GM18511 (cell line): ENCODE data around the gene RNF41.
"Not testable (repeated sequence)": the region's sequence is repeated elsewhere in the genome, so short reads cannot be mapped to it uniquely, and the experiment has no call there.

Experiments used
- ATAC-seq: cut with Tn5 transposase; IDR thresholded peaks from one replicate; pipeline ENCODE4 v1.9.1; 2021; ENCODE audit warnings: mild to moderate bottlenecking, moderate library complexity; ENCODE audit not compliant: unreplicated experiment

RNF41 gene

DNA sequence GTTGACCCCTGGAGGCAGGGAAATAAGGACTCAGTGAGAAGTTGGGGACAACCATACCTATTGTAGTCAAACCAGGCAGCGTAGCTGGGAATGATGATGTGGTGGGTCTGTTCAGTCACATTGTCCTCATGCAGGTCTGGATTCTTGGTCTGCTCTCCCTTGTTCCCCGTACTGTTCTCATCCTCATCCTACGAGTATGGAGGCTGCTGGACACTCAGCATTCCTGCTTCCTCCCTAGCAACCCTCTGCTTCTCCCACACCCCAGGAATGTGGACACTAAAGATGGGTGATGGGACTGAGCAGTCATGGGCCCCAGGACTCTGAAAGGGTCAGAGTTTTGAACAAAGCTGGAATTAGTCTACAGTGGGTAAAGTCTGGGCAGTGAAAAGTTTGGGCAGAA is 43.4 kb downstream of the RNF41 start:
- no peak for ATAC-seq

DNA sequence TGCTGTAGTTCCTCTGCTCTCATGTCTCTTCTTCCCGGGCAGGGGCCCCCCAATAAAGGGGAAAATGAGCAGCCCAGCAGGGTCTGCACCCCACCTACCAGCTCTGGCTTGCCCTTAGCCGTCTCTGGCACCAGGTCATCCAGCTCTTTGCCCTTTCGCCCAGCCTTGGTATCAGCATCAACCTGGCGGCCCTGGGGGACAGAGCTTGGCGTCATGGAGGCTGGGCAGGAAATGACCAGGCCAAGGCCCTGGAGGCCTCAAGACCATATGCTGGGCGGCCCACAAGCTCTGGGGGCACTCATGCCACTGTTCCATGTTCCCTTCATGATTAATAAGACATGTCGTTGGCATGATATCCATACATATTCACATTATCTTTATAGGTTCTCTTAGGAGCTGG is 48.9 kb downstream of the RNF41 start:
- no peak for ATAC-seq

DNA sequence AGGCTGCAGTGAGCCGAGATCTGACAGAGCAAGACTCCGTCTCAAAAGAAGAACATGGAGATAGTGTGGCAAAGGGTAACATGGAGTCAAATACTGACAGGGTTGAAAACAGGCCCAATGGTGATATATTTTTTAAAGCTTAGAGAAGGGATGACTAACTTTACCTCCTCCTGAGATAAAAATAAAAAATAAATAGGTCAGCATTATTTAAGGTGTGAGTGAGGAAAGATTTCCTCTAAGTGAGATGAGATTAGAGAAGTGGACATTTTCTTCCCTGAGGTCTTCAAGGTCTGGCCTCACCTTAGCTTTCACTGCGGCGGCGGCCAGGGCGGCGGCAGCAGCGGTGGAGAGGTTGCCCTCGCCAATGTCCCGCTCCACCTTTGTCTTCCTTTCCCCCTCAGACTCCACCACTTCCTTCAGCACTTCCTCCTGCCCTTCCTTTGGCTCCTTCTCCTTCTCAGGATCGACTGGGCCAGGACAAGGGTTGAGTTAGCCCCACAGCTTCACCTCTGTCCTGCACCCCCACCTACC is 52.4 kb downstream of the RNF41 start:
- no peak for ATAC-seq

DNA sequence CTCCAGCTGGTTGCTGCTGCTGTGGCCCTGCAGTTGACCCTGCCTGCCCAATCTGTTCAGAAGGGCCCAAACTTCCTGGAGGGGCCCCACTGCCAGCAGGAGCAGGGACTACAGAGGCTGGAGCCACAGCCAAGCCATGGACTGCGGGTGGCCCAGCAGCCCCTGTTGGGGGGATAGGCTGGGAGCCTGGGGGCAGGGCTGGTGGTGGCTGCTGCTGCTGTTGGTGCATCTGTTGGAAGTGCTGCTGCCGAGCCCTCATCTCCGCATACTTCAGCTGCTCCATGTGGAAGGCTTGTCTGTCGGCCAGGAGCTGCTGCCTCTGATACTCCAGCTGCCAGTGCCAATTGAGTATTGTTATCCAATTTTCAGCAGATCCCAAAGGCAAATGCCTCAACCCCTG is 56.4 kb downstream of the RNF41 start:
- ATAC-seq = no peak

DNA sequence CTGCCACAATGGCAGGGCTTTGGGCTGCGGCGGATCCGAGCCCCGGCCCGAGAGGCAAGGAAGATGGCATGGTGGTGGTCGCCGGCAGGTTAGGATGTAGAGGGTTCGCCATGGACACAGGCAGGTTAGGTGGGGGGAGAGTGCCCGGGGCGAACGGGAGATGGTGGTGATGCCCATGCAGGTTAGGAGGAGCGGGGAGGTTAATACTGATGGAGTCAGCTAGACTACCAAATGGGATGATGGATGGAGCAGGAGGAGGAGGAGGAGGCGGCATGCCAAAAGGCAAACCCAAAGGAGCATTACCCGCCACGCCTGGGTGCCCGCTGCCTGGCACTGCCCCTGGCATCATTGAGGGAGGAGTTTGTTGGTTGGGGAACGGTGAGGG is 57.4 kb downstream of the RNF41 start:
- ATAC-seq = no peak

DNA sequence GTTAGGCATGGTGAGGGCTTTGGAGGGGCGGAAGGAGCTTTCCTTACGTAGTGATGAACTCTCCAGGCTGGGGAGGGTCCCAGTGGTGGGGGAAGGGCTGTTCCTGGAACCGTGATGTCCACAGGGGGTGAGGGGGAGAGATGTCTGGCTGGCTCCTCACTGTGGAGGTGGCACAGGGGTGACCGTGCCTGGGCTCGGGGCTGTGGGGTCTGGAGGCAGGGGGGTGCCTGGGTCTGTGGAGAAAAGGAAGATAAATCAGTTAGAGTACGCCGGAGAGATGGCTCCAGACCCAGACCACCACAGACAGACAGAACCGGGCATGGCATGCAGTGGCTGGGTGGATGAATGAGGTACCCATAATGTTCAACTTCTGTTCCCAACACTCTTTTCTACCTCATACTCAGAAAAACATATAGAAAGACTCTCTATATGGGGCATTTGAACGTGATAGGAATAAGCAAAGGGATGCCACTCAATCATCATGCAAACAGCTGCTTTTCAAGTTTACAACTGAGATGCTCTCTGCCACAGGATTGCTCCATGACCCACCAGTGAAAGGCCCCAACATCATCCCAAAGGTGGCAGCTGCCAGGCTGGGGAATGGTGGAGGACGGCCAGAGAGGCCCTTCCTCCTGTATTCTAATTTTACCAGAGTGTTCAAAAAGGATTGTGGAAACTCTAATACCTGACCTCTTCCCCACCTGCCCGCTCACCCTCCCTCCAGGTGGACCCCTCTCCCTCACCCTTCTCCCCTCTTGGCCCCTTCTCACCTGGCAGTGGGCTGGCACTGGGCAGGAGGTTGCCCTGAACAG is 58.0 kb downstream of the RNF41 start:
- ATAC-seq = no peak

DNA sequence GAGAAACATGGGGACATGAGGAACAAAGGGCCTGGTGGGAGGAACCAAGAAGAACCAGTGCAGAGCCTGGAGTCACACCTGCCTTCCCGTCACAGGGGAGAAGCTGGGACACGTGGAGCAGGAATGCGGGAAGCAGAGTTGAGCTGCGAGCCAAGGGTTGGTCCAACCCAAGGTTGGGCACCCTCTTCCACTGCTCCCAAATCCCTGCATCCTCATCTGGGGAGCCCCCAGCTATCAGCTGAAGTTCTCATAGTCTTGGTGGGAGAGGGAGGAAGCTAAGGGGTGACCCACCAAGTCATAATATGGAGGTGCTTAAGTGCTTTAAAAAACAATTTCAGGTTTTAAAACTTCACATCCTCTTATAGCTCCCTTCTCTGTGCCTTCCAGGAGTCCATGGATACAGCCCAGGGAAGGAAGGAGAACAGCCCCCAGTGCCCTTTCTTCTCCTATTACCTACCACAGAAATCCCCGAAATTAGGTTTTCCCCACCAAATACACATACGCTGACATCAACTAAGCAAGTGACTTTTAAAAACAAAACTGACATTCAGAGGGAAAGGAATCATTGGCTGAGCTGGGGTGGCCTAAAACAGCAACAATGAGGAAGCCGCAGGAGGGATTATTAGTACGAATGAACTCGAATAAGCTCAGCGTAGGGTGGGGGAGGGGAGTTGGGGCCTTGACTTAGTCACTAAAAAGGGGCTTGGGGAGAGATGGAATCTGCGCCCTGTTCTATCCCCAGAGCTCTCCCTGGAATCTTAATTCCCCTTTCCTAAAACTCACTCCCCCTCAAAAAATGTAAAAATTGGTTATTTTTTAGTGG is 59.0 kb downstream of the RNF41 start:
- no peak for ATAC-seq

DNA sequence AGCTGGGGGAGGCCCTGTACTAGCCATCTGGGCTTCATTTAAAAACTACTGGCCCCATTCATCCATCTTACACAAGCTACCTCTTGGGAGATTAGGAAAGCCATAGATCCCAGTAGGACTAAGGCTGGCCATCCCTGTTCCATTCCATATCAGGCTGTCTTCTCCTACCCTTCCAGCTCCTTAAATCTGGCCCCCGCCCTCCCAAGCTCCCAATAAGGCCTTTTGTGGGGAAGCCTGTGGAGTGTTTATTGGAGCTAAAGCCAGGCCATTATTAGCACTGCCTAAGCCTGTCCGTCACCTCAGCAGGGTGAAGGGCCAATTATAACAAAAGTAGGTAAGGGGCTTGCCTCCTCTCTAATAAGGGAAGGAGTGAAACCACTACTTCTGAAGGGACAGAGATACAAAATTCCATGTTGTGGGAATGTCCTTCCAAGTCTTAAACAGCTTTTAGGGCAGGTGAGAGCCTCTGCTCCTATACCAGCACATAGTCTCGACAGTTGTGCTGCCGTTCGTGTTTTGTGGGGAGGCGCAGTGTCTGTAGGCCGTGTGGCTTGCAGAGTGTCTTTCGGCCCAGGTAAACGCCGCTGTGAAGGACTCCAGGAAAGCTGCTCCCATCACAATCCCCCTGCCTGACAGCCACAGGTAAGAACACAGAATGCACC is 59.9 kb downstream of the RNF41 start:
- no peak for ATAC-seq

DNA sequence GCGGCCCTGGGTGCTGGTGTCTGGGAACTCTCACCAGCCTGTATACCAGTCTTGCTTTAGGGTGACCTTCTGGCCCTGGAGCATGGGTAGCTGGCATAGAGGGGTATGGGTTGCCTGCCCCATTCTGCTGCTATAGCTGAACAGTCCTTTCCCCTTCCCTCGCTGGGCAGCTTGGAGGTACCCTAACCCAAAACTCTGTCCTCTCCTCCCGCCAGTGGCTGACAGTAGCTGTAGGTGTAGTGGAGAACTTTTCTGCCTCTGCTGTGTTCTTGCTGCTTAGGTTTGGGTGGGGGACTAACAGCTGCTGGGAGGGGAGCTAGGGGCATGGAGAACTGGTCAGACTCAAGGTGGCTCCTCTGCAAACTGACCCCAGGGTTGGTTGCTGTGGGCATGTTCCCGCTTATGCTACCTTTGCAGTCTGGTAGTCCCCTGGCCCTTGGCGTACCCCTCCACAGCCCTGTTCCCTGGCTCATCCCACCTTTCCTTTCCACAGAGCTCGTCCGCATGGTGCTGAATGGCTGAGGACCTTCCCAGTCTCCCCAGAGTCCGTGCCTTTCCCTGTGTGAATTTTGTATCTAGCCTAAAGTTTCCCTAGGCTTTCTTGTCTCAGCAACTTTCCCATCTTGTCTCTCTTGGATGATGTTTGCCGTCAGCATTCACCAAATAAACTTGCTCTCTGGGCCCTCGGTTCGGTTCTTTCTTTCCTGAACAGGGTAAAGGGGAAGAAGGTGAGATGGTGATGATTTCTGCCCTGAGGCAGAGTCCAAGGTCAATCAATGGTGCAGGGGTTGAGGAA is 60.6 kb downstream of the RNF41 start:
- ATAC-seq = no peak

DNA sequence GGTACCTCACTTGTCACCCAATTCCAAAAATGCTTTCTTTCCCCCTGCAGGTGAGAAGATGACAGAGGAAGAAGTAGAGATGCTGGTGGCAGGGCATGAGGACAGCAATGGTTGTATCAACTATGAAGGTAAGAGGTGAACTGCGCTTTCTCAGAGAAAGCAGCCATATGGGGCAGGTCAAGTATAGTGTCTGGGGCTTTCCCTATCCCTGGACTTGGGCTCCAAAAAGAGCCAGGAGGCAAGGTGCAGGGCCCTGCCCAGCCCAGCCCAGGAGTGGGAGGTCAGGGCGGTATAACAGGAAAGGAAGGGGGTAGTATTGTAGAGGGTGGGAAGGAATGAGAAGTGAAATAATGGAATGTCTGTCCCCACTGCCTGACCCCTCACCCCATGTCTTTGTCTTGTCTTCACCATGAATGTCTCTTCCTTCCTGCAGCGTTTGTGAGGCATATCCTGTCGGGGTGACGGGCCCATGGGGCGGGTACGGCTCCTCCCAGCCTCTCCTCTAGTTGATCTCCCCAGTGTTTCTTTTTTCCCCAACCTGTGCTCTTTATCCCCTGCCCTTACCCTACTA is 61.4 kb downstream of the RNF41 start:
- no peak for ATAC-seq

DNA sequence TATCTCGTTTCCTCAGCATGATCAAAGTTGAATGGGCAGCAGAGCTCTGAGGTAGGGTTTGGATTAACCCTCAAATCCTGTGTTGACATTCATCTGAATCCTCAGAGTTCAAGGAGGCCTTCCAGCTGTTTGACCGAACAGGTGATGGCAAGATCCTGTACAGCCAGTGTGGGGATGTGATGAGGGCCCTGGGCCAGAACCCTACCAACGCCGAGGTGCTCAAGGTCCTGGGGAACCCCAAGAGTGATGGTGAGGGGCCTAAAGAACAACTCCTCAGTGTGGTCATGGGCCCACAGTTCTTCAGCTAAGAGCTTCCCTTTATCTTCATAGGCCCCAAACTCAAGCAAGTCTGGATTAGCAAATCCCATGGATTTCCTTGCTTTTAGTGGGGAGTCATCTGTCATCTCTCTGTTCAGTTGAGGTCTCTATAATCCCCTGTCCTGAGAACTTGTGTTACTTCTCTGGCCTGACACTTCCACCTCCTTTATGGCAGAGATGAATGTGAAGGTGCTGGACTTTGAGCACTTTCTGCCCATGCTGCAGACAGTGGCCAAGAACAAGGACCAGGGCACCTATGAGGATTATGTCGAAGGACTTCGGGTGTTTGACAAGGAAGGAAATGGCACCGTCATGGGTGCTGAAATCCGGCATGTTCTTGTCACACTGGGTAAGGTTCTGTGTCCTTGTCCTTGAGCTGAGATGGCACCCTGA is 62.1 kb downstream of the RNF41 start:
- ATAC-seq = no peak

DNA sequence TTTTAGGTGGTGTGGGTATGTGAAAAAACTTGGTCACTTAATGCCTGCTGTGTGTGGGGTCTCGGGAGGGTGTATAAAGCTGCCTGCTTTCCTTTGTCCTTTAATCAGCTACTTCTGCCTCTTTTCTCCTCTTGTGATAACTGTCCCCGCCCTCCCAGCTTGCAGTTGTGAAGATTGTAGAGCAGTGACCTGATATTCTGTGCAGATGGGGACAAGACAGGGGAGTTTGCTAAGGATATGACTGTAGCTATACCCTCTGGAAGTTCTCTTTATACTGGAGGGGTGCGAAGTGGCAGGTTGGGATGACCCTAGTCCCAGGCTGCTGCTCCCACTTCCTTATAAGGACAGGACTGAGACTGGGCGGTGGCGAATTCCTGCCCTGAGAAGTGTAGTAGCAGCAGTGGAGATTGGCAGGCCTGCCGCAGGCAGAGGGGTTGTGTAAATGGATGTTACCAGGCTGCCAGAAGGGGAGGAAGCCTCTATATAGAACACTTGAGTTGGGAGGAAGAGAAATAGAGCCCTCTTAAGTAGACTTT is 62.7 kb downstream of the RNF41 start:
- ATAC-seq = no peak

DNA sequence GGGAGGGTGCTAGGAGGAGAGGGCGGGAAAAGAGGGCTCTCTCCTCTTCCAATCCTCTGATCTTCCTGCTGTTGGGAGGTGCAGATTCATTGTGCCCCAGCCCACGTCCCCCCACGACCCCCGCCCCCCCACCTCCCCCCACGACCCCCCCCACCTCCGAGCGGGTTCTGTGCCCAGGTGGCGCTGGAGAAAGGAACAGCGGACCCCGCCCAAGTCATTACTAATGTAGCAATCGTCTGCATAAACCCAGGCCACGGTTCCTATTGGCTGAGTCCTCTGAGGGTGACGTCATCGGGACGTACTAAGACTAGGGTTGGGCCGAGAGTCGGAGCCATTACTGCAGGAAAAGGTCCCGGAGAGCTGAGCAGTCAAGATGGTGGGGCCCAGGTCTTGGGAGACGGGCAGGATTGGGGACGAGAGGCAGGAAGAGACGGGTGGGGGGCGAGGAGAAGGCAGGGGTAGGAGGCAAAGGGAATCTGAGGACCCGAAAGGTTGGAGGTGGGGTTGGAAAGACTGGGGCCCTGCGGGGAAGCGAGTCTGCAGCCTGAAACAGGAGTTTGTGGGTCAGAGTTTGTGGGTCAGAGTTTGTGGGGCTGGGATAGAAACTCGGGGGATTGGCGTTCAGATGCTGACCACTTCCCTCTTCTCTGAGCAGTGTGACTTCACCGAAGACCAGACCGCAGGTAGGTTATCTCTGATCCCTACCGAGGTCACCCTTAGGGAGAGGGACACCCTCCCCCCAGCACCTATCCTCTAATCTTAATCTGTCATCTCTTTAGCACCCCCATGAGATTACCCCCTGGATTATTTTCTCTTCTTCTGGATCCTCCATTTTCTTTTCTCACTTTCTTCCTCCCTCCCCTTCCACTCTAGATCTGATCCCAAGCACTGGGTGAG is 63.4 kb downstream of the RNF41 start, which contains the start of gene MYL6:
Gene MYL6, plus strand, starts transcription at position 331 of the 897 bp plus-strand sequence. Its CDS starts 43 bp downstream, at position 374.
- peak; percentile 85 for ATAC-seq

DNA sequence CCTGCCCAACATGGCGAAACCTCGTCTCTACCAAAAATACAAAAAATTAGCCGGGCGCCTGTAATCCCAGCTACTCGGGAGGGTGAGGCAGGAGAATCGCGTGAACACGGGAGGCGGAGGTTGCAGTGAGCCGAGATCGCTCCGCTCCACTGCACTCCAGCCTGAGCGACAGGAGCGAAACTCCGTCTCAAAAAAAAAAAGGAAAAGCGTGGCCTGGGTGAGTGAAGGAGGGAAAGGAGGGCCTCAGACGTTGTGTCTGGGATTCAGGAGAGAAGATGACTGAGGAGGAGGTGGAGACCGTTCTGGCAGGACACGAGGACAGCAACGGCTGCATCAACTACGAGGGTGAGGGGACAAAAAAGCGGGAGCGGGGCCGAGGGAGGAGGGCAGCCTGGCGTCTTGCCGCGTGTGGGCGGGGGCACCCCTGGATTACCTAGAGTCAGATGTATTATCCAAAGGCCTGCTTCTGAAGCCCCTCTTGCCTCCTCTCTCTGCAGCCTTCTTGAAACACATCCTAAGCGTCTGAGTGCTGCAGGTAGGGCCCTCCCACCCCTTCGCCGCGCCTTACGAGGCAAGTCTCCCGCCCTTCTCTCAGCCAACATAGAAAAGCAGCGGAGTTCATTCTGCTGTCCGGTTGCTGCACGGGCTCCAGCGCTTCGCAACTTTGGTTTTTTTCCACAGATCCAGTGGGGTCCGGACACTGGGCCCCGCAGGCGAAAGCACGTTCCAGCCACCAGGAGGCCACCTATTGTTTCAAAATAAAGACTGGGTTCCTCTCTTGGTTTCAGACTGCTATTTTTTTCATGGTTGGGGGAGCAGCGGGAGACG is 64.3 kb downstream of the RNF41 start:
- ATAC-seq = peak; percentile 43

DNA sequence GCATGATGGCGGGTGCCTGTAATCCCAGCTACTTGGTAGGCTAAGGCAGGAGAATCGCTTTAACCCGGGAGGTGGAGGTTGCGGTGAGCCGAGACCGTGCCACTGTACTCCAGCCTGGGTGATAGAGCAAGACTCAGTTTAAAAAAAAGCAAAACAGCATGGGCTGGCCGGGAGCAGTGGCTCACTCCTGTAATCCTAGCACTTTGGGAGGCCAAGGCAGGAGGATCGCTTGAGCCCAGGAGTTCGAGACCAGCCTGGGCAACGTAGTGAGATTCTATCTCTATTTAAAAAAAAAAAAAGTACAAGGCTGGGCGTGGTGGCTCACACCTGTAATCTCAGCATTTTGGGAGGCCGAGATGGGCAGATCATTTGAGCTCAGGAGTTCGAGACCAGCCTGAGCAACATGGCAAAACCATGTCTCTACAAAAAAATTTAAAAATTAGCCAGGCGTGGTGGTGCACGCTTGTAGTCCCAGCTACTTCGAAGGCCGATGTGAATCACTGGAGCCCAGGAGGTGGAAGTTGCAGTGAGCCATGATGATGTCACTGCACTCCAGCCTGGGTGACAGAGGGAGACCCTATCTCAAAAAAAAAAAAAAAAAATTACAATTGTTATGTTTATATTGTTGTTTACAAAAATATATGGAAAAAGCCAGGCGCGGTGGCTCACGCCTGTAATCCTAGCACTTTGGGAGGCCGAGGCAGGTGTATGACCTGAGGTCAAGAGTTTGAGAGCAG is 65.1 kb downstream of the RNF41 start:
- not testable (repeated sequence) for ATAC-seq

DNA sequence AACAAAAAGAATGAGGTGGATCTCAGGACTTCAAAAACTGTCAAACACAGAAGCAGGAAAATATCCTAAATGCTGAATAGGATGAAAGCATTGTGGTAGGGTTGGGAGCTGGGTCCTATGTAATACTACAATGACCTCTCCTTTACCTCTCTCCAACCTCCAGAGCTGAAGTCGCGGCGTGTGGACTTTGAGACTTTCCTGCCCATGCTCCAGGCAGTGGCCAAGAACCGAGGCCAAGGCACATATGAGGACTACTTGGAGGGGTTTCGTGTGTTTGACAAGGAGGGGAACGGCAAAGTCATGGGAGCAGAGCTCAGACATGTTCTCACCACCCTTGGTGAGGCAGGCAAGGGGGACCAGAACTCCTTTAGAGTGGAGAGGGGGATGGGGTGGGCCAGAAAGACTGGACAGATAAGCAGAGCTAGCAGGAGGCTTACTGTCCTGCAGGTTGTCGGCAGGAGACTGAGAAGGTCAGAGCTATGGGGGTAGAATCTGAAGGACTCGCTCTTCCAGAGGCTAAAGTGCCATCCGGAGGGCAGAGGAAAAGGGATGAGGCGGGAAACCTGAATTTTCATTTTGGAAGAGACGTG is 66.4 kb downstream of the RNF41 start:
- no peak for ATAC-seq
